ENCODE measurements around the gene SRP54.

- TF ChIP-seq CTCF (conservative IDR thresholded peaks at IDR 0.05 in 1 of 2, IDR thresholded peaks at IDR 0.05 in 1 of 2; ENCODE audit: low read depth in 1 of 2, low read length in 2 of 2) (no peak), EZH2 (IDR thresholded peaks at IDR 0.05; ENCODE audit: low read length, missing control alignments) (no peak)
Measured at GRCh38 chr14:35042632-35043031, 59.8 kb downstream of the SRP54 start.

Measured in fibroblast of lung (primary cell).